Right atrium auricular region (tissue), 2 donors: ENCODE results near the gene MEGF6. TPM values are rescaled to one million over a fixed set of nuclear protein-coding genes. Genes with fewer than 3 reads are reported as not detected.

Source experiments
- DNase-seq: peaks from one replicate; pipeline ENCODE4 v3.0.0-alpha.2; 2019; ENCODE audit warnings: low spot score
- H3K27ac ChIP-seq, 2 donors: fragments of 200-600 bp; sonication (generic); 1 replicate in 1 of 2; 2 replicates in 1 of 2; pipeline ENCODE4 v1.5.1; 2016 to 2019
- H3K27me3 ChIP-seq, 2 donors: fragments of 200-600 bp; sonication (generic); one replicate each; pipeline versions ENCODE4 v1.5.1 to v1.6.0; 2017 to 2019
- H3K36me3 ChIP-seq: fragments of 200-600 bp; sonication (generic); one replicate; pipeline ENCODE4 v1.5.1; 2016
- H3K4me1 ChIP-seq, 2 donors: fragments of 200-600 bp; sonication (generic); one replicate each; pipeline versions ENCODE4 v1.5.1 to v1.6.0; 2017 to 2019
- H3K4me3 ChIP-seq, 2 donors: fragments of 200-600 bp; sonication (generic); 1 replicate in 1 of 2; 2 replicates in 1 of 2; pipeline ENCODE4 v1.5.1; 2017 to 2019; ENCODE audit warnings: mild to moderate bottlenecking in 1 of 2, moderate library complexity in 1 of 2
- H3K9me3 ChIP-seq, 2 donors: fragments of 200-600 bp; sonication (generic); one replicate each; pipeline ENCODE4 v1.5.1; 2019
- total RNA-seq, 2 donors: library from RNA; depleted of rRNA; stranded (reverse); fragments of >200 nt; gene quantifications; one replicate each; pipeline ENCODE4 v1.1.0, GENCODE V29; 2016
- TF ChIP-seq, protein P1 (sequence below), 2 donors: fragments of 200-600 bp; sonication (generic); IDR thresholded peaks; one replicate each; pipeline ENCODE4 v1.5.1; 2019; ENCODE audit warnings: antibody characterized with exemption in 2 of 2

Gene MEGF6
- total RNA-seq, 2 donors from 2014 or later: 14.9 to 32.6 TPM

DNA sequence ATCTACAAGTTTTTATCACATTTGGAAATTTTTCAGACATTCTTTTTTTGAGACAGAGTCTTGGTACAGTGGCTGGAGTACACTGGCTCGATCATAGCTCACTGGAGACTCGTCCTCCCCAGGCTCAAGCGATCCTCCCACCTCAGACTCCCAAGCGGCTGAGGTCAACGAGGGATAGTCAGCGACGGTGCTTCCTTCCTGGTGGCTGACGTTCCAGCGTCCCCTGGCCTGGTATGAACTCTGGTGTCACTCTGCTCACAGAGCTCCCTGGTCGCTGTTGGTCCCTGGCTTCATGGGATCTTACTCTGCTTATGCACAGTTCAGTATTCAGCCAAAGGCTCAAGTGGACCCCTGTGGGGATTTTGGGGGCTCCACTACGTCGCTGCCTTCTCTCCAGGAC, 160.3 kb downstream of the MEGF6 start:
- Histone ChIP-seq H3K36me3 (no peaks in the 10 kb centered on the region), H3K27ac (no peak overlapping the region), H3K27me3 (no peaks in the 10 kb centered on the region), H3K4me3 (no peak overlapping the region), H3K4me1 (peaks cover 0 to 21% of the 10 kb centered on the region in 2 donors), H3K9me3 (peaks cover 0 to 7% of the 10 kb centered on the region in 2 donors)
- DNase-seq: no peak
- TF ChIP-seq, protein P1, sequence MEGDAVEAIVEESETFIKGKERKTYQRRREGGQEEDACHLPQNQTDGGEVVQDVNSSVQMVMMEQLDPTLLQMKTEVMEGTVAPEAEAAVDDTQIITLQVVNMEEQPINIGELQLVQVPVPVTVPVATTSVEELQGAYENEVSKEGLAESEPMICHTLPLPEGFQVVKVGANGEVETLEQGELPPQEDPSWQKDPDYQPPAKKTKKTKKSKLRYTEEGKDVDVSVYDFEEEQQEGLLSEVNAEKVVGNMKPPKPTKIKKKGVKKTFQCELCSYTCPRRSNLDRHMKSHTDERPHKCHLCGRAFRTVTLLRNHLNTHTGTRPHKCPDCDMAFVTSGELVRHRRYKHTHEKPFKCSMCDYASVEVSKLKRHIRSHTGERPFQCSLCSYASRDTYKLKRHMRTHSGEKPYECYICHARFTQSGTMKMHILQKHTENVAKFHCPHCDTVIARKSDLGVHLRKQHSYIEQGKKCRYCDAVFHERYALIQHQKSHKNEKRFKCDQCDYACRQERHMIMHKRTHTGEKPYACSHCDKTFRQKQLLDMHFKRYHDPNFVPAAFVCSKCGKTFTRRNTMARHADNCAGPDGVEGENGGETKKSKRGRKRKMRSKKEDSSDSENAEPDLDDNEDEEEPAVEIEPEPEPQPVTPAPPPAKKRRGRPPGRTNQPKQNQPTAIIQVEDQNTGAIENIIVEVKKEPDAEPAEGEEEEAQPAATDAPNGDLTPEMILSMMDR (IDR thresholded peaks at IDR 0.05): no peak

DNA sequence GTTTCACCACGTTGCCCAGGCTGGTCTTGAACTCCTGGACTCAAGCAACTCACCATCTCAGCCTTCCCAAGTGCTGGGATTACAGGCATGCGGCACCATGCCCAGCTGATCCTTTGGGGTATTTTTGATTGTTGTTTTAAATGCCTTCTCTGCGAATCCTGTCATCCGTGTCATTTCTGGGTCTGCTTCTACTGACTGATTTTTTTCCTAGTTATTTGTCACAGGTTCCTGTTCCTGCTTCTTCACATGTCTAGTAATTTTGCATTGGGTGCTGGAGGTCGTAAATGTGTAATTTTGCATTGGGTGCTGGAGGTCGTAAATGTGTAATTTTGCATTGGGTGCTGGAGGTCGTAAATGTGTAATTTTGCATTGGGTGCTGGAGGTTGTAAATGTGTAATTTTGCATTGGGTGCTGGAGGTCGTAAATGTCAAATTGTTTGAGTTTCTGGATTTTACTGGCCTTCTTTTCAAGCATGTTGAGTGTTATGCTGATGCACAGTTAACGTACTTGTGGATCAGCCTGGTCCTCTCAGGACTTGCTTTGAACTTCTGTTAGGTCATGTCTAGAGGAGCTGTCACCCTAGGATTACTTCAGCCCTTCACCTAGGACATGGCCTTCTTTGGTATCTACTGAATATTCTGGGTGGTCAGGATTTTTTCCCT, 161.0 kb downstream of the MEGF6 start:
- Histone ChIP-seq H3K27me3 (no peaks in the 10 kb centered on the region), H3K27ac (no peak overlapping the region), H3K4me1 (peaks cover 0 to 20% of the 10 kb centered on the region in 2 donors), H3K4me3 (no peak overlapping the region), H3K9me3 (peaks cover 0 to 7% of the 10 kb centered on the region in 2 donors), H3K36me3 (no peaks in the 10 kb centered on the region)
- TF ChIP-seq, protein P1 (IDR thresholded peaks at IDR 0.05): no peak
- no peak for DNase-seq

DNA sequence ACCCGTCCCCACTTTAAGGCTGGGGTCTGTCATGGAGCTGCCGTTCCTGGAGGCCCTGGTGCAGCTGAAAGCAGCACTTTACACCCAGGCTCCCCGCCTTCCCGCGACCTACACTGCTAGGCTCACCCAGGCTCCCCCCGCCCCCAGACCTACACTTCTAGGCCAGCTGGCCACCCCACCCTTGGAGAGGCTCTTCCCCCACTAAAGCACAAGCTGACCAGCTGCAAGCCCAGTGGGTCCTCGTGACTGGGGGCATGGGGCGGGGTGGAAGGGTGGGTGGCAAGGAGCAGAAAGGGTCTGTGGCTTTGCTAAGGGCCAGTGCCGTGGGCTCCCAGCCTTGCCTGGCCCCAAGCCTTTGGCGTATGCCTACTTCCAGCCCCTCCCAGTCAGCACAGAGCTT, 166.6 kb downstream of the MEGF6 start:
- Histone ChIP-seq H3K4me3 (no peak overlapping the region), H3K36me3 (no peaks in the 10 kb centered on the region), H3K9me3 (peaks cover 0 to 7% of the 10 kb centered on the region in 2 donors), H3K4me1 (no peaks in the 10 kb centered on the region), H3K27me3 (no peaks in the 10 kb centered on the region), H3K27ac (no peak overlapping the region)
- DNase-seq: no peak
- TF ChIP-seq, protein P1 (IDR thresholded peaks at IDR 0.05): no peak

DNA sequence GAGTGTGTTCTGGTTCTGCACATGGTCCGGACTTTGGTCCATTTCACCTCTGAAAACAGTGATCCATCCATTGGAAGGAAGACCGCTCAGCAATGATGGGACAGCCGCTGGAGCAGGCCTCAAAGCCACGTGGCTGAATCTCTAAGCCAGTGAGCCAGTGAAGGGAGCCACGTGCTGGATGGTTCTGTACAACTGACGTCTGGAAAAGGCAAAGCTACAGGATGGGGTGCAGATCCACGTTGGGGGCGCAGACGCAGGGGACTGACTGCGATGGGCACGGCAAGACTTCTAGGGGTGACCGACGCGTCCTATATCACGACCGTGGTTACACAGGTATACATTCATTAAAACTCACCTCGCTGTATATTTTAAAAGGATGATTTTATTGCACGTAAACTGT, 167.0 kb downstream of the MEGF6 start:
- no peak for DNase-seq
- peaks cover 0 to 7% of the 10 kb centered on the region in 2 donors for H3K9me3 ChIP-seq
- no peaks in the 10 kb centered on the region for H3K4me1 ChIP-seq
- H3K36me3 ChIP-seq: no peaks in the 10 kb centered on the region
- no peaks in the 10 kb centered on the region for H3K27me3 ChIP-seq
- H3K27ac ChIP-seq: no peak overlapping the region
- TF ChIP-seq, protein P1 (IDR thresholded peaks at IDR 0.05): no peak
- H3K4me3 ChIP-seq: no peak overlapping the region

DNA sequence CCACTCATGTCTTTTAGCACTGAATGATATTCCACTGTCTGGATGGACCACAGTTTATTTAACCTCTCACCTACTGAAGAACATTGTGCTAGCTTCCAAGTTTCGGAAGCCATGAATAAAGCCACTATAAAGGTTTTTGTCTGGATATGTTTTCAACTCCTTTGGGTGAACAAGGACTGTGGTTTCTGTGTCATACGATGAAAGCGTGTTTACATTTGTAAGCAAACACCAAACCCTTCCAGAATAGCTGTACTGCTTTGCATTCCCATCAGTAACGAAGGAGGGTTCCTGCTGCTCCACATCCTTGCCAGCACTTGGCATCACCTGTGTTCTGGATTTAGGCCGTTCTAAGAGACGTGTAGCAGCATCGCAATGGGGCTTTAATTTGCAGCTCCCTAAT, 167.5 kb downstream of the MEGF6 start:
- H3K4me3 ChIP-seq: no peak overlapping the region

More for the DNA sequence above, 167.5 kb downstream of the MEGF6 start:
- no peak overlapping the region for H3K27ac ChIP-seq
- H3K4me1 ChIP-seq: no peaks in the 10 kb centered on the region
- no peak for DNase-seq
- peaks cover 0 to 7% of the 10 kb centered on the region in 2 donors for H3K9me3 ChIP-seq
- TF ChIP-seq, protein P1 (IDR thresholded peaks at IDR 0.05): no peak
- H3K36me3 ChIP-seq: no peaks in the 10 kb centered on the region
- H3K27me3 ChIP-seq: no peaks in the 10 kb centered on the region
